GM19467 (cell line): ENCODE results near the gene CSNK2B.

Source experiments
- ATAC-seq: cut with Tn5 transposase; IDR thresholded peaks from one replicate; pipeline ENCODE4 v1.9.1; 2021; ENCODE audit warnings: mild to moderate bottlenecking, moderate library complexity; ENCODE audit not compliant: unreplicated experiment

Gene CSNK2B

DNA sequence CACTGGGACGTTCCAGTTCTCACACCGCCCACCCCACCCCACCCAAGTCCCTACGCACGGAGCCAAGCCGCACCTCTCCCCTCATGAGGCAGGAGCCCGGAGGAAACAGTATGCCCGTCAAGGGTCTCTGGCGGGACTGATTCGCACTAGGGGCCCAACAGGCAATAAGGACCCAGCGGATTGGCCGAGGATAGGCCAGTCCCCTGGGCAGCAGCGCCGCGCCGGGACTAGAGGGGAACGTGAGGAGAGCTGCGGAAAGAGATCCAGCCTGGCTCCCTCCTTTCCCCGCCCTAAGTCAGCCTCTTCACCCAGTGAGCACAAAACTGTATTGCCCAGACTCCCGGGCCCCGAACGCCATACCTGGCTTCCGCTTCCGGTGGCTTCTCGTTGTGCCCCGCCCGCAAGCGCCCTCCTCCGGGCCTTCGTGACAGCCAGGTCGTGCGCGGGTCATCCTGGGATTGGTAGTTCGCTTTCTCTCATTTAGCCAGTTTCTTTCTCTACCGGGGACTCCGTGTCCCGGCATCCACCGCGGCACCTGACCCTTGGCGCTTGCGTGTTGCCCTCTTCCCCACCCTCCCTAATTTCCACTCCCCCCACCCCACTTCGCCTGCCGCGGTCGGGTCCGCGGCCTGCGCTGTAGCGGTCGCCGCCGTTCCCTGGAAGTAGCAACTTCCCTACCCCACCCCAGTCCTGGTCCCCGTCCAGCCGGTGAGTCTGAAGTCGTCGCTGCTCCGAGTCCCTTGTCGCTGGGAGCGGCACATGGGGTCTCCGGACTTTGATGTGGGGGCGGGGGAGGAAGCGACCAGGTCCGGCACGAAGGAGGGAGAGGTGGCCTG, at the start of gene CSNK2B:
Gene CSNK2B (plus strand): TSS at position 580 of the 836 bp plus-strand sequence. CDS start 752 bp downstream, outside the sequence.
- ATAC-seq = peak; percentile 68

GRCh38 chr6:31617010-31617409, 48.9 kb upstream of the CSNK2B start:
- no peak for ATAC-seq

- ATAC-seq = peak; percentile 71
These were observed 45.9 kb upstream of the CSNK2B start for GRCh38 chr6:31619805-31620585.

DNA sequence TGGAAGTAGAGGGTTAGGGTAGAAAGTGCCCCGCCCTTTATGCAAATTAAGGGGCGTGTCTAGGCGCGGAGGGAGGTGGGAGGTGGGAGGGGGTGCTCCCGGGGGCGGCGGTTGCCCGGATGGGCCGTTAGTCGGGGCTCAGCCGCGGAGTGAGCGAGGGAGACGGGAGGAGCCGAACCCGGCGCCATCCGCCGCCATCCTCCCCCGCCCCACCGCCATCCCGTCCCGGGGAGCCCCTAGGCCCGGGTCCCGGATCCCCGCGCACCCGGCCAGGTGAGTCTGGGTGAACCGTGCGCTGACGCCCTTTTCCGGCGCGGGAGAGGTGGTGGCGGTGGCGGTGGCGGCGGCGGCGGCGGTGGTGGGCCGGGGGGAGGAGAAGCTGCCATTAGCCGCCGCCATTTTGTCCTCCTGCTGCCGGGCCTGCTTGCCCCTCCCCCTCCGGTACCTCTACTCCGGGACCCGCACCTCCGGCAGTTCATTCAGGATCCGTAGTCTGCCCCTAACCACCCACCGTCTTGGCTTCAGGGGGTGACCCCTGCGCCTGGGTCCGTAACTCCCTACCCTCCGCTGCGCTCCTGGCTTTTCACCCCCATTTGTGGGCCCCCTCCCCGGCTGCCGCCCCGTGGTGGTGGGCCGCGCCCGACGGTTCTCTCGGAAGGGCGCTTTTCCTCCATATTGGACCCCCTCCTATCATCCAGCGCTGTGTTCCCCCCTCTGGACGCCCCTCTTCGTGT, 45.1 kb upstream of the CSNK2B start, which contains the start of gene PRRC2A:
Gene PRRC2A (plus strand): TSS at position 130 of the 734 bp plus-strand sequence. CDS start 2,075 bp downstream, outside the sequence.
- peak; percentile 26 for ATAC-seq

DNA sequence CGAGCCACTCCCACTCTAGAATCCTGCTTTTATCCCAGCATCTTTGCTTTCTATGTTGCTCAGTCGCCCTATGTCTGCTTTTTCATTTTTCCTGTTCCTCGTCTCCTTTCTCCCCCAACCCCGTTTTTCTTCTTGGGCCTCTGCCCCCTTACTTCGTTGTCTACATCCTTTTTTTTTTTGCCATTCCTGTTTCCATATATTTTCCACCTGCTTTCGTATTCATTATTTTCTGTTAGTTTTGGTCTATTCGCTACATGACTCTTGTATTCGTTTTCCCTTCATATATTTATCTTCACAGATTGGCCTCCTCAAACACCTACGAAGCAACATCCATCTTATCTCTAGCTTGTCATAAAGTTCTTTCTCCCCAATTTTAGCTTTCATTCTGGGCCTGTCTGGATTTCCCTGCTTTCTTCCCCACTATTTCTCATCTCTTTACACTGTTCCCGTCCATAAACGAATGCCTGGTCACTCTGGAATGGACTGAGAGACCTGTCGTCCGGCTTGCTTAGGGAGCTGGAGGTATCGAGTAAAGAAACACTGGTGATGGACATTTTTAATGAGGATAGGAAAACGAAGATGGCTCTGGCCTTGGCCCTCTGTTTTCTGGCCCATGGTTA, 44.5 kb upstream of the CSNK2B start:
- no peak for ATAC-seq

DNA sequence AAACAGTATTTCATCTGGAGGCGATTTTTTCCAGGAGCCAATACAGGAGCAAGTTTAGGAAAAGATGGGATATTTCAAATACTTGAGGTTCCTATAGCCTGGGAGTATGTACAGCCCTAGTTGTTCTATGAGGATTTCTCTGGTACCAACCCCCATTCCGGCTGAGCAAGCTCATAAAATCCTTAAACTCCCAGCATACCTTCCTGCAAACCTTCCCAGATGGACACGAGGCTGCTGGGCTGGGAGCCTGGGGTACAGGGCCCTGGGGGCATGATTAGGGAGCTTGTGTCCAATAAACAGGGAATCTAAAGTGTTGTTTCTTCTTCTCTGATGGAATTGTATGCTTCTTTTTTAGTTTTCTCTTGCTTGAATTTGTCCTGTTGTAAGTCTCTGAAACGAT, 43.9 kb upstream of the CSNK2B start:
- ATAC-seq = no peak

DNA sequence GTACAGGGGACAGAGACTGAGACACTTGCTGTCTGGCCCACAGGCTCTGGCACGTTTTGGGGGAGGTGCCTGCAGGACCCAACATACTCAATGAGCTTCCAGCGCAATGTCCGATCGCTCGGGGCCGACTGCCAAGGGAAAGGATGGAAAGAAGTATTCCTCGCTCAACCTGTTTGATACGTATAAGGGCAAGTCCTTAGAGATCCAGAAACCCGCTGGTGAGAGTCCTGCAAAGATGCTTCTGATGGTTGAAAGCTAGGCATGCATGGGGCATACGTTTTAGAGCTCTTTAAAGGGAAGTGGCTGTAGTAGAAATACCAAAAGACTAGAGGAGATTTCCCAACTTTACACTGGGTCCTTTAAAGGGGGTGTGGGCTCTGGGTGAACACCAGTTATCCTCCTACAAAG, 43.2 kb upstream of the CSNK2B start:
- ATAC-seq = no peak

GRCh38 chr6:31624070-31624469, 41.8 kb upstream of the CSNK2B start:
- no peak for ATAC-seq

DNA sequence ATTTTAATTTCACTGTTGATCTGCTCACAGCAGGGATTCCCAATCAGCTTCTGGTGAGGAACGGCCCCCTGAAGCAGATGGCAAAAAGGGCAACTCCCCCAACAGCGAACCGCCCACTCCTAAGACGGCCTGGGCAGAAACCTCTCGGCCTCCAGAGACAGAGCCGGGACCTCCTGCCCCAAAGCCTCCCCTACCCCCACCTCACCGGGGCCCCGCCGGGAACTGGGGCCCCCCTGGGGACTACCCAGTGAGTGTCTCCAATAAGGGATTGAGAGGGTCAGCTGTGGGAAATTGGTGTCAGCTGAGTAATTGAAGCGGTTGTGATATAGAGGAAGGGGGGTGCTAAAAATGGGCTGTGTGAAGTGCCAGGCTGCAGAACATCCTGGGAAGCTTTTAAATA, 38.9 kb upstream of the CSNK2B start:
- ATAC-seq = no peak

DNA sequence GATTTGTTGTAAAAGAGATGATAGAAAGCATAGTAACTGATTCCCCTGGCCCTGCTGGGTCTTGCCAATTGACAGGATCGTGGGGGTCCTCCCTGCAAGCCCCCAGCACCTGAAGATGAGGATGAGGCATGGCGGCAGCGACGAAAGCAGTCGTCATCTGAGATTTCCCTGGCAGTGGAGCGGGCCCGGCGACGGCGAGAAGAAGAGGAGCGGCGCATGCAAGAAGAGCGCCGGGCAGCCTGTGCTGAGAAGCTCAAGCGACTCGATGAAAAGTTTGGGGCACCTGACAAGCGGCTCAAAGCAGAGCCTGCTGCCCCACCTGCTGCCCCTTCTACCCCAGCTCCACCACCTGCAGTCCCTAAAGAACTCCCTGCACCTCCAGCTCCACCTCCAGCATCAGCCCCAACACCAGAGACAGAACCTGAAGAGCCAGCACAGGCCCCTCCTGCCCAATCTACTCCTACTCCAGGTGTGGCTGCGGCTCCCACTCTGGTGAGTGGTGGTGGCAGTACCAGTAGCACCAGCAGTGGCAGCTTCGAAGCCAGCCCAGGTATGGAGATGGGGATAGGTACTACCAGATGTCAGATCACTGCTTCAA, 38.1 kb upstream of the CSNK2B start:
- ATAC-seq = no peak

DNA sequence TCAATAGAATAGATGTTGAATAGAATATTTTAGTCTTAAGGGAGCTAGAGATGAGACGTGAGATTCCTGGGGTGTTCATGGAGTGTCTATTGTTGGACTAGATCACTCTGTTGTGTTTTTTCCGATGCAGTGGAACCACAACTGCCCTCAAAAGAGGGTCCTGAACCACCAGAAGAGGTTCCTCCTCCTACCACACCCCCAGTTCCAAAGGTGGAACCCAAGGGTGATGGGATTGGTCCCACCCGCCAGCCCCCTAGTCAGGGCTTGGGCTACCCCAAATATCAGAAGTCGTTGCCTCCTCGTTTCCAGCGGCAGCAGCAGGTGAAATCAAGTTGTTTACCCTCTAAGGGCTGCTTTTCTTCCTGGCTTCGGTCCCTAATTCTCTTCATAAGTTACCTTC, 36.9 kb upstream of the CSNK2B start:
- no peak for ATAC-seq

GRCh38 chr6:31630177-31630934, 35.5 kb upstream of the CSNK2B start:
- ATAC-seq = no peak

DNA sequence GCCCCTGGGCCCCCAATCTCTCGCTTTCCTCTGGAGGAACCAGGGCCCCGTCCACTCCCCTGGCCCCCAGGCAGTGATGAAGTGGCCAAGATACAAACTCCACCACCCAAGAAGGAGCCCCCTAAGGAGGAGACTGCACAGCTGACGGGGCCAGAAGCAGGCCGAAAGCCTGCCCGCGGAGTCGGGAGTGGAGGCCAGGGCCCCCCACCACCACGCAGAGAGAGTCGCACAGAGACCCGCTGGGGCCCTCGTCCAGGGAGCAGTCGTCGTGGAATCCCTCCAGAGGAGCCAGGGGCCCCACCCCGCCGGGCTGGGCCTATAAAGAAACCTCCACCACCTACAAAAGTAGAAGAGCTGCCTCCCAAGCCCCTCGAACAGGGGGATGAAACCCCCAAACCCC, 34.7 kb upstream of the CSNK2B start:
- no peak for ATAC-seq

GRCh38 chr6:31631681-31632278, 34.1 kb upstream of the CSNK2B start:
- ATAC-seq = no peak

- ATAC-seq = no peak
These were observed 33.5 kb upstream of the CSNK2B start for GRCh38 chr6:31632279-31632946.

GRCh38 chr6:31633447-31633846, 32.4 kb upstream of the CSNK2B start:
- no peak for ATAC-seq

GRCh38 chr6:31634131-31634530, 31.7 kb upstream of the CSNK2B start:
- ATAC-seq = no peak

- no peak for ATAC-seq
These were observed 30.8 kb upstream of the CSNK2B start for GRCh38 chr6:31634969-31635575.
